Endothelial cell of umbilical vein (primary cell): ENCODE results near the gene MRPL14. TPM values are rescaled to one million over a fixed set of nuclear protein-coding genes. Genes with fewer than 3 reads are reported as not detected.

Source experiments
- BruUV-seq: library from RNA; stranded (reverse); fragments of 400-500 nt; replicated peaks from 2 replicates; lab custom pipeline; 2021; lab: Mats Ljungman, UMichigan
- CTCF ChIA-PET: fragments of 300-600, 350-600 bp; sonication (Branson Sonifier 250); formaldehyde crosslinking; loops from one replicate; lab custom pipeline; 2021; ENCODE audit warnings: antibody characterized with exemption, inconsistent platforms; lab: Charles Lee
- POLR2A ChIA-PET: fragments of 300-600, 350-600 bp; sonication (Branson Sonifier 250); formaldehyde crosslinking; loops from one replicate; lab custom pipeline; 2021; ENCODE audit warnings: antibody characterized with exemption, inconsistent platforms; lab: Charles Lee
- DNase-seq: peaks from one replicate; pipeline ENCODE4 v3.0.0-alpha.2; 2011; ENCODE audit warnings: low read depth, low spot score
- FAIRE-seq: peaks from 2 replicates; lab custom pipeline; 2011; peaks lifted over from hg19 to GRCh38; lab: Jason Lieb, UNC
- H2AFZ ChIP-seq: 2 replicates; pipeline ENCODE4 v1.6.0; 2012; ENCODE audit warnings: low read depth, low read length, control low read depth, inconsistent platforms
- H3K27ac ChIP-seq: 2 replicates; pipeline ENCODE4 v1.5.1; 2011; ENCODE audit warnings: low read depth, mild to moderate bottlenecking, control low read depth, low read length, moderate library complexity; ENCODE audit not compliant: insufficient read depth
- H3K27me3 ChIP-seq, 2 experiments: 2 replicates each; pipeline versions ENCODE4 v1.6.0 to v1.6.1; 2011; ENCODE audit warnings: low read length in 2 of 2, mixed read lengths in 1 of 2; ENCODE audit not compliant: control insufficient read depth in 2 of 2, insufficient read depth in 2 of 2
- H3K36me3 ChIP-seq, 2 experiments: 2 replicates in 1 of 2; 3 replicates in 1 of 2; pipeline ENCODE4 v1.5.1; 2011; ENCODE audit warnings: low read length in 2 of 2, mild to moderate bottlenecking in 1 of 2, moderate library complexity in 1 of 2; ENCODE audit not compliant: control insufficient read depth in 2 of 2, insufficient read depth in 2 of 2; ENCODE audit errors: extremely low read depth in 1 of 2
- H3K4me1 ChIP-seq: 3 replicates; pipeline ENCODE4 v1.5.1; 2011; ENCODE audit warnings: mild to moderate bottlenecking, low read length; ENCODE audit not compliant: control insufficient read depth, insufficient read depth; ENCODE audit errors: extremely low read depth
- H3K4me2 ChIP-seq: 2 replicates; pipeline ENCODE4 v1.6.1; 2011; ENCODE audit warnings: low read length, control low read depth, mixed read lengths; ENCODE audit not compliant: insufficient read depth
- H3K4me3 ChIP-seq, 3 experiments: fragments of 200-600 bp in 1 of 3; sonication (generic), shearing (Covaris generic) in 1 of 3; replicated peaks in 1 of 3; 2 replicates each; pipeline ENCODE4 v1.5.1; 2011 to 2016; ENCODE audit warnings: control low read depth in 3 of 3, low read length in 3 of 3, mild to moderate bottlenecking in 2 of 3, inconsistent platforms in 1 of 3, low read depth in 1 of 3, moderate library complexity in 1 of 3; ENCODE audit not compliant: insufficient read depth in 1 of 3
- H3K79me2 ChIP-seq: 2 replicates; pipeline ENCODE4 v1.6.0; 2012; ENCODE audit warnings: low read length, inconsistent platforms; ENCODE audit not compliant: control insufficient read depth, insufficient read depth
- H3K9ac ChIP-seq: replicated peaks from 2 replicates; pipeline ENCODE3; 2011; ENCODE audit warnings: low read length, control low read depth; ENCODE audit not compliant: insufficient read depth; ENCODE audit errors: extremely low read depth
- H3K9me1 ChIP-seq: replicated peaks from 3 replicates; pipeline ENCODE4 v1.6.0; 2011; ENCODE audit warnings: mild to moderate bottlenecking, low read length; ENCODE audit not compliant: control insufficient read depth, insufficient read depth; ENCODE audit errors: extremely low read depth
- H3K9me3 ChIP-seq: replicated peaks from 2 replicates; pipeline ENCODE4 v1.5.1; 2012; ENCODE audit warnings: low read length, inconsistent platforms; ENCODE audit not compliant: control insufficient read depth, insufficient read depth
- H4K20me1 ChIP-seq: replicated peaks from 2 replicates; pipeline ENCODE3; 2011; ENCODE audit warnings: mild to moderate bottlenecking, low read length; ENCODE audit not compliant: control insufficient read depth, insufficient read depth; ENCODE audit errors: extremely low read depth
- EZH2 ChIP-seq: IDR thresholded peaks from 2 replicates; pipeline ENCODE4 v1.6.1; 2012; ENCODE audit warnings: borderline replicate concordance, low read depth, mild to moderate bottlenecking, moderate library complexity, low read length, inconsistent platforms; ENCODE audit not compliant: severe bottlenecking
- FOS ChIP-seq: IDR thresholded peaks from 2 replicates; pipeline ENCODE4 v1.6.1; 2011; ENCODE audit warnings: mild to moderate bottlenecking, low read length, moderate library complexity, borderline replicate concordance; ENCODE audit not compliant: insufficient read depth
- GATA2 ChIP-seq: IDR thresholded peaks from 2 replicates; pipeline ENCODE4 v1.7.0; 2011; ENCODE audit warnings: low read depth, mild to moderate bottlenecking, moderate library complexity, mixed read lengths, low read length; ENCODE audit not compliant: insufficient read length, insufficient read depth
- JUN ChIP-seq: IDR thresholded peaks from 2 replicates; pipeline ENCODE4 v1.6.1; 2011; ENCODE audit warnings: borderline replicate concordance, low read depth; ENCODE audit not compliant: insufficient read length, insufficient read depth
- MAX ChIP-seq: IDR thresholded peaks from 2 replicates; pipeline ENCODE4 v1.6.1; 2011; ENCODE audit not compliant: insufficient read depth, insufficient read length
- MYC ChIP-seq: IDR thresholded peaks from one replicate; pipeline ENCODE4 v1.6.1; 2011; ENCODE audit warnings: mild to moderate bottlenecking, low read depth, low read length
- POLR2A ChIP-seq: IDR thresholded peaks from 2 replicates; pipeline ENCODE4 v1.6.1; 2012; ENCODE audit warnings: low read depth, mild to moderate bottlenecking, control low read depth, low read length
- POLR2AphosphoS5 ChIP-seq: IDR thresholded peaks from 2 replicates; pipeline ENCODE4 v1.6.1; 2012; ENCODE audit warnings: low read depth, mild to moderate bottlenecking, control low read depth, low read length, moderate library complexity; ENCODE audit not compliant: insufficient read depth
- dilution Hi-C: fragments of 300-500 bp; cut with MboI; formaldehyde crosslinking; loops from one replicate; pipeline ENCODE4 v1.15.0; 2019; ENCODE audit warnings: low sequenced_read_pairs; ENCODE audit not compliant: extremely low pct_ligation_motif_present
- intact Hi-C: fragments of 100-400 bp; cut with micrococcal nuclease; formaldehyde crosslinking; loops from one replicate; pipeline ENCODE4 v1.10.0; 2022
- polyA plus RNA-seq, 4 experiments: library from polyadenylated mRNA; depleted of rRNA in 3 of 4; stranded (reverse) in 3 of 4; unstranded in 1 of 4; fragments of >200 nt; gene quantifications; 2 replicates each; pipeline versions ENCODE4 v1.2.1 to v1.2.3, GENCODE V29; 2011 to 2012; ENCODE audit warnings: missing spikeins in 1 of 4
- total RNA-seq: library from RNA; stranded (reverse); gene quantifications from 2 replicates; pipeline ENCODE4 v1.2.3, GENCODE V29; 2021
- TF ChIP-seq, protein P1 (sequence below), 2 donors: IDR thresholded peaks; 1 replicate in 1 of 2; 2 replicates in 1 of 2; pipeline ENCODE4 v1.5.1; 2011; ENCODE audit warnings: low read length in 2 of 2, mild to moderate bottlenecking in 2 of 2, moderate library complexity in 2 of 2, control low read depth in 1 of 2, inconsistent platforms in 1 of 2, low read depth in 1 of 2; ENCODE audit not compliant: insufficient read depth in 1 of 2; ENCODE audit errors: extremely low read depth in 1 of 2

Gene MRPL14
- total and polyA plus RNA-seq, 2 donors (not counting 3 experiments of a cell fraction or from before 2014, with no cell fraction given), result 68.1 to 103 TPM

DNA sequence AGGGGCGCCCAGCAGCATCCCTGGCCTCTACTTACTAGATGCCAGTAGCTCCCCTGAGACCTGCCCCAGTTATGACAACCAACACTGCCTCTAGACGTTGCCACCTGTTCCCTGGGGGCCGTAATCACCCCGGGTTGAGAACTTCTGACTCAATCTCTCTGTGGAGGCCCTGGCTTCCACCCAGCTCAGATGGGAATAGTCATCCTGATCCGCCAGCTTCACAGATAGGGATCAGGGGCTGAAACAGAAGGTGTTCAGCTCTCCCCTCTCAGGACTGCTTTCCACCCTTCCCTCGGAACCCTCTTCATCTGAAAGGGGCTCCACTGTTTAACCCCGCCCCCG lies 34.7 kb upstream of the MRPL14 start:
- no peak for FAIRE-seq
- no peak overlapping the region for H3K4me2 ChIP-seq

More for the DNA sequence above, 34.7 kb upstream of the MRPL14 start:
- Histone ChIP-seq H3K36me3 (no peaks in the 10 kb centered on the region), H3K4me3 (no peak overlapping the region), H3K9ac (no peak overlapping the region), H3K27me3 (peaks cover 2 to 19% of the 10 kb centered on the region in 2 experiments), H3K4me1 (no peaks in the 10 kb centered on the region), H3K9me1 (no peaks in the 10 kb centered on the region), H3K27ac (no peak overlapping the region), H2AFZ (no peak overlapping the region), H3K9me3 (no peaks in the 10 kb centered on the region), H3K79me2 (no peaks in the 10 kb centered on the region), H4K20me1 (no peaks in the 10 kb centered on the region)
- POLR2A ChIA-PET, result no interaction called here
- TF ChIP-seq MAX, result no peak
- no peak for TF ChIP-seq GATA2
- TF ChIP-seq EZH2, result no peak
- no peak for TF ChIP-seq MYC
- TF ChIP-seq FOS, result no peak
- TF ChIP-seq, protein P1, sequence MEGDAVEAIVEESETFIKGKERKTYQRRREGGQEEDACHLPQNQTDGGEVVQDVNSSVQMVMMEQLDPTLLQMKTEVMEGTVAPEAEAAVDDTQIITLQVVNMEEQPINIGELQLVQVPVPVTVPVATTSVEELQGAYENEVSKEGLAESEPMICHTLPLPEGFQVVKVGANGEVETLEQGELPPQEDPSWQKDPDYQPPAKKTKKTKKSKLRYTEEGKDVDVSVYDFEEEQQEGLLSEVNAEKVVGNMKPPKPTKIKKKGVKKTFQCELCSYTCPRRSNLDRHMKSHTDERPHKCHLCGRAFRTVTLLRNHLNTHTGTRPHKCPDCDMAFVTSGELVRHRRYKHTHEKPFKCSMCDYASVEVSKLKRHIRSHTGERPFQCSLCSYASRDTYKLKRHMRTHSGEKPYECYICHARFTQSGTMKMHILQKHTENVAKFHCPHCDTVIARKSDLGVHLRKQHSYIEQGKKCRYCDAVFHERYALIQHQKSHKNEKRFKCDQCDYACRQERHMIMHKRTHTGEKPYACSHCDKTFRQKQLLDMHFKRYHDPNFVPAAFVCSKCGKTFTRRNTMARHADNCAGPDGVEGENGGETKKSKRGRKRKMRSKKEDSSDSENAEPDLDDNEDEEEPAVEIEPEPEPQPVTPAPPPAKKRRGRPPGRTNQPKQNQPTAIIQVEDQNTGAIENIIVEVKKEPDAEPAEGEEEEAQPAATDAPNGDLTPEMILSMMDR (IDR thresholded peaks at IDR 0.05; ENCODE audit: extremely low read depth in 1 of 2, insufficient read depth in 1 of 2, low read depth in 1 of 2, low read length in 2 of 2), result no peak
- no peak for TF ChIP-seq JUN
- no peak for TF ChIP-seq POLR2A
- TF ChIP-seq POLR2AphosphoS5, result no peak
- BruUV-seq, result no TSS peak
- CTCF ChIA-PET, result interaction anchor here (1.0 to 3.3 kb wide), 10 partner anchors 9 to 495 kb away, joined by 3 to 23 read pairs (median 4); no protein-coding TSS in a partner anchor
- dilution Hi-C loops, result no loop called here
- intact Hi-C loops, result no loop called here
- no peak for DNase-seq
